ENCODE results near the gene EHHADH. TPM values are rescaled to one million over a fixed set of nuclear protein-coding genes. Genes with fewer than 3 reads are reported as not detected.

Gene EHHADH
- total RNA-seq, 2 experiments from 2014 or later = 1.3 TPM; not detected in 1

GRCh38 chr3:185164428-185165217, 89.2 kb downstream of the EHHADH start:
- TF ChIP-seq EZH2phosphoT487 (IDR thresholded peaks at IDR 0.05; ENCODE audit: borderline replicate concordance, low read depth, low read length) (no peak), CTCF (conservative IDR thresholded peaks at IDR 0.05; ENCODE audit: low read length) (no peak)
- no peaks in the 10 kb centered on the region for H4K20me1 ChIP-seq (ENCODE audit: insufficient read depth, low read length)
- POLR2A ChIA-PET = interaction anchor here (0.7 kb wide), 1 partner anchor 137 kb away, joined by 4 read pairs; no protein-coding TSS in a partner anchor
- intact Hi-C loops (cut with micrococcal nuclease; ENCODE audit: unreplicated experiment) = no loop called here
- H3K36me3 ChIP-seq (ENCODE audit: insufficient read depth, low read length) = no peaks in the 10 kb centered on the region
- no peaks in the 10 kb centered on the region for H3K4me1 ChIP-seq (ENCODE audit: insufficient read depth, low read length, poor library complexity, severe bottlenecking)
- H3K9me2 ChIP-seq (ENCODE audit: insufficient read depth, low read length) = no peaks in the 10 kb centered on the region
- H3K9me3 ChIP-seq (ENCODE audit: low read length) = no peaks in the 10 kb centered on the region
- CTCF ChIA-PET (ENCODE audit: unreplicated experiment) = no interaction called here
- H3K4me3 ChIP-seq (ENCODE audit: low read depth, low read length, poor library complexity, severe bottlenecking) = no peak overlapping the region
- no TSS peak for BruUV-seq (replicated peaks)
- no peak overlapping the region for H2AFZ ChIP-seq (ENCODE audit: low read length)
- no peak overlapping the region for H3K27ac ChIP-seq (ENCODE audit: low read depth, low read length, poor library complexity, severe bottlenecking)
- H3K79me2 ChIP-seq (ENCODE audit: insufficient read depth, low read depth, low read length) = no peaks in the 10 kb centered on the region
- no peak for DNase-seq (ENCODE audit: low spot score)
- H3K4me2 ChIP-seq (ENCODE audit: low read length) = no peak overlapping the region

GRCh38 chr3:185162634-185163033, 91.2 kb downstream of the EHHADH start:
- intact Hi-C loops (cut with micrococcal nuclease; ENCODE audit: unreplicated experiment) = no loop called here

More at GRCh38 chr3:185162634-185163033, 91.2 kb downstream of the EHHADH start:
- ChIA-PET CTCF (ENCODE audit: unreplicated experiment) (interaction anchor here (0.5 to 0.8 kb wide), 2 partner anchors 10 to 983 kb away, joined by 3 to 5 read pairs; no protein-coding TSS in a partner anchor), POLR2A (interaction anchor here (1.3 kb wide), 1 partner anchor 15 kb away, joined by 3 read pairs; no protein-coding TSS in a partner anchor)
- Histone ChIP-seq H3K9me2 (ENCODE audit: insufficient read depth, low read length) (no peaks in the 10 kb centered on the region), H3K4me3 (ENCODE audit: low read depth, low read length, poor library complexity, severe bottlenecking) (no peak overlapping the region), H3K9me3 (ENCODE audit: low read length) (no peaks in the 10 kb centered on the region), H4K20me1 (ENCODE audit: insufficient read depth, low read length) (no peaks in the 10 kb centered on the region), H3K36me3 (ENCODE audit: insufficient read depth, low read length) (no peaks in the 10 kb centered on the region), H3K4me2 (ENCODE audit: low read length) (no peak overlapping the region), H2AFZ (ENCODE audit: low read length) (no peak overlapping the region), H3K27ac (ENCODE audit: low read depth, low read length, poor library complexity, severe bottlenecking) (no peak overlapping the region), H3K4me1 (ENCODE audit: insufficient read depth, low read length, poor library complexity, severe bottlenecking) (no peaks in the 10 kb centered on the region), H3K79me2 (ENCODE audit: insufficient read depth, low read depth, low read length) (no peaks in the 10 kb centered on the region)
- BruUV-seq (replicated peaks) = no TSS peak
- TF ChIP-seq CTCF (conservative IDR thresholded peaks at IDR 0.05; ENCODE audit: low read length) (no peak), EZH2phosphoT487 (IDR thresholded peaks at IDR 0.05; ENCODE audit: borderline replicate concordance, low read depth, low read length) (no peak)
- no peak for DNase-seq (ENCODE audit: low spot score)
